Fibroblast of villous mesenchyme (primary cell): ENCODE measurements around the gene SLF2. TPM values are rescaled to one million over a fixed set of nuclear protein-coding genes. Genes with fewer than 3 reads are reported as not detected.
A peak's percentile ranks its signal among the peaks of the same experiment; 100 is the strongest.

ENCODE experiments used
- DNase-seq: peaks from one replicate; pipeline ENCODE4 v3.0.0-alpha.2; 2010; ENCODE audit warnings: low read depth
- H3K4me3 ChIP-seq: 2 replicates; pipeline ENCODE4 v1.5.1; 2011; ENCODE audit warnings: low read depth, mild to moderate bottlenecking, low read length
- total RNA-seq: library from RNA; depleted of rRNA; stranded (reverse); fragments of >200 nt; gene quantifications from 2 replicates; pipeline ENCODE4 v1.2.3, GENCODE V29; 2012
- TF ChIP-seq, protein P1 (sequence below): IDR thresholded peaks from 2 replicates; pipeline ENCODE4 v1.5.1; 2012; ENCODE audit warnings: low read depth, mild to moderate bottlenecking, low read length; ENCODE audit not compliant: insufficient read depth

The SLF2 gene
- total RNA-seq, 1 donor: 55.7 TPM

GRCh38 chr10:100867261-100867963 is 45.4 kb upstream of the SLF2 start:
- no peak overlapping the region for H3K4me3 ChIP-seq
- no peak for DNase-seq
- TF ChIP-seq, protein P1, sequence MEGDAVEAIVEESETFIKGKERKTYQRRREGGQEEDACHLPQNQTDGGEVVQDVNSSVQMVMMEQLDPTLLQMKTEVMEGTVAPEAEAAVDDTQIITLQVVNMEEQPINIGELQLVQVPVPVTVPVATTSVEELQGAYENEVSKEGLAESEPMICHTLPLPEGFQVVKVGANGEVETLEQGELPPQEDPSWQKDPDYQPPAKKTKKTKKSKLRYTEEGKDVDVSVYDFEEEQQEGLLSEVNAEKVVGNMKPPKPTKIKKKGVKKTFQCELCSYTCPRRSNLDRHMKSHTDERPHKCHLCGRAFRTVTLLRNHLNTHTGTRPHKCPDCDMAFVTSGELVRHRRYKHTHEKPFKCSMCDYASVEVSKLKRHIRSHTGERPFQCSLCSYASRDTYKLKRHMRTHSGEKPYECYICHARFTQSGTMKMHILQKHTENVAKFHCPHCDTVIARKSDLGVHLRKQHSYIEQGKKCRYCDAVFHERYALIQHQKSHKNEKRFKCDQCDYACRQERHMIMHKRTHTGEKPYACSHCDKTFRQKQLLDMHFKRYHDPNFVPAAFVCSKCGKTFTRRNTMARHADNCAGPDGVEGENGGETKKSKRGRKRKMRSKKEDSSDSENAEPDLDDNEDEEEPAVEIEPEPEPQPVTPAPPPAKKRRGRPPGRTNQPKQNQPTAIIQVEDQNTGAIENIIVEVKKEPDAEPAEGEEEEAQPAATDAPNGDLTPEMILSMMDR: no peak

GRCh38 chr10:100868382-100868781 is 44.4 kb upstream of the SLF2 start:
- no peak for DNase-seq
- no peak overlapping the region for H3K4me3 ChIP-seq

DNA sequence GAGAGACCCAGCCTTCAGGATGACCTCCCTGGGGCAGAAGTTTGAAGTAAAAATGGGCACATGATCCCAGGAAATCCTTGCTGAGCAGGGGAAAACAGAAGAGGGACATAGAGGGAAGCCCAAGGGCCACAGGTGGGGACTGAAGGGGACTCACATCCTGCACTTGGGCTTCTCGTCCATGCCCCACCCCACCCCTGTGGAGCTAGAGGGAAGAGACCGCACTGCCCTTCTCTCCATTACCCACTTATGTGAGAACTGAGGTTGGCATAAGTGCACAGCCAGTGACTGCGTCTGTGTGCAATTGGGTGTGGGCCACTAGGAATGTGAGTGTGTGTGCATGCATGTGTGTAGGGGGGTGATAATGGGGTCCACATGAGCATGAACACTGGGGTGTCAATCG is 43.4 kb upstream of the SLF2 start:
- no peak for DNase-seq
- H3K4me3 ChIP-seq: no peak overlapping the region
- TF ChIP-seq, protein P1: no peak

More at GRCh38 chr10:100868382-100868781, 44.4 kb upstream of the SLF2 start:
- TF ChIP-seq, protein P1: no peak

DNA sequence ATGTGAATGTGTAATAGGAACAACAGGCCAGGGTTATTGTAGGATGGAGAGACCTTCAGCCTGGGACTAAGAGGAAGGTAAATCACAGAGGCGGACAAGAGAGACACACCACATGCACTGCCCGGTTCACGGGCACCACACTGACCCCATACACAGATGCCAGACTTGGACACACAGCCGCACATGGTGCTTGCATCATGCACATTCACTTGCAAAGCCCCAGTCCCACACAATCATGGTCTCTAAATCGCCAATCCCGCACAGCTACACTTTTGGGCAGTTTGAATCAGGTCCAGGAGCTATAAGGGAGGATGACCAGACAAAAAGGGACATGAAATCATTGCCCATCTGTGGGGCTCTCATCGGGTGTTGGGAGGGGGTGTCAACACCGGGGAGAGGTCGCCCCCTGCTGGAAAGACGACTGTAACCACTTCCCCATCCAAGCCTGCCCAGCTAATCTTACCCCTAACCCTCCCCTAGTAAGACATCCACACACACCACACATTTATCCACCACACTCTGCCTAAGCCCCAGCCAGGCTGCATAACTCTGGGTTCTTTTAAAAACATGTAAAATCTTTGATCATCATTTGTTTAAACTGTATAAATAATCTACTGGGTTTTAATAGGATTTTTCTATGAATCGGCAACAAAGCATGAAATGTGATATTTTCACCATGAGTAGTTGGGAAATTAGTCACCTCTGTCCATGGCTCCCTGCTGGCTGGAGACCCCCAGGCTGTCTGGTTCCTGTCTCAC is 40.5 kb upstream of the SLF2 start:
- TF ChIP-seq, protein P1: peak; percentile 37
- DNase-seq: no peak
- H3K4me3 ChIP-seq: no peak overlapping the region

- no peak overlapping the region for H3K4me3 ChIP-seq
- TF ChIP-seq, protein P1: no peak
- no peak for DNase-seq
Measured at GRCh38 chr10:100873146-100873826, 39.5 kb upstream of the SLF2 start.

GRCh38 chr10:100873827-100874326 is 38.9 kb upstream of the SLF2 start:
- no peak overlapping the region for H3K4me3 ChIP-seq
- TF ChIP-seq, protein P1: no peak
- DNase-seq: no peak
